Neural cell (in vitro differentiated cells): Measurements from ENCODE around the gene SUCO.

Experiments
- EZH2 ChIP-seq: fragments of 200-600, 300-800 bp; shearing (Covaris generic), sonication (generic); IDR thresholded peaks from 2 replicates; pipeline ENCODE4 v1.6.1; 2014; ENCODE audit warnings: antibody characterized with exemption, low read length, borderline replicate concordance, mild to moderate bottlenecking; ENCODE audit not compliant: insufficient read depth, poor library complexity, severe bottlenecking
- POLR2AphosphoS5 ChIP-seq: IDR thresholded peaks from 2 replicates; pipeline ENCODE4 v1.6.1; 2012
- RAD21 ChIP-seq: fragments of 450-650 bp; conservative IDR thresholded peaks from 2 replicates; pipeline ENCODE4 v1.6.1; 2014; ENCODE audit warnings: antibody characterized with exemption, mild to moderate bottlenecking, moderate library complexity
- TF ChIP-seq, protein P1 (sequence below): fragments of 450-650 bp; IDR thresholded peaks from 2 replicates; pipeline ENCODE4 v1.5.1; 2014; ENCODE audit warnings: antibody characterized with exemption, mild to moderate bottlenecking, moderate library complexity; ENCODE audit not compliant: poor library complexity, severe bottlenecking

- TF ChIP-seq, protein P1, sequence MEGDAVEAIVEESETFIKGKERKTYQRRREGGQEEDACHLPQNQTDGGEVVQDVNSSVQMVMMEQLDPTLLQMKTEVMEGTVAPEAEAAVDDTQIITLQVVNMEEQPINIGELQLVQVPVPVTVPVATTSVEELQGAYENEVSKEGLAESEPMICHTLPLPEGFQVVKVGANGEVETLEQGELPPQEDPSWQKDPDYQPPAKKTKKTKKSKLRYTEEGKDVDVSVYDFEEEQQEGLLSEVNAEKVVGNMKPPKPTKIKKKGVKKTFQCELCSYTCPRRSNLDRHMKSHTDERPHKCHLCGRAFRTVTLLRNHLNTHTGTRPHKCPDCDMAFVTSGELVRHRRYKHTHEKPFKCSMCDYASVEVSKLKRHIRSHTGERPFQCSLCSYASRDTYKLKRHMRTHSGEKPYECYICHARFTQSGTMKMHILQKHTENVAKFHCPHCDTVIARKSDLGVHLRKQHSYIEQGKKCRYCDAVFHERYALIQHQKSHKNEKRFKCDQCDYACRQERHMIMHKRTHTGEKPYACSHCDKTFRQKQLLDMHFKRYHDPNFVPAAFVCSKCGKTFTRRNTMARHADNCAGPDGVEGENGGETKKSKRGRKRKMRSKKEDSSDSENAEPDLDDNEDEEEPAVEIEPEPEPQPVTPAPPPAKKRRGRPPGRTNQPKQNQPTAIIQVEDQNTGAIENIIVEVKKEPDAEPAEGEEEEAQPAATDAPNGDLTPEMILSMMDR: no peak
- TF ChIP-seq POLR2AphosphoS5 (no peak), RAD21 (no peak), EZH2 (no peak)
These were observed 93.9 kb downstream of the SUCO start for GRCh38 chr1:172626845-172627244.
